Central memory CD8-positive, alpha-beta T cell (primary cell): ENCODE results near the gene RBM20.
A peak's percentile ranks its signal among the peaks of the same experiment; 100 is the strongest.

Experiments used
- ATAC-seq: fragments of 150-1000 bp; cut with Tn5 transposase; replicated peaks from 2 replicates; pipeline ENCODE4 v1.10.0; 2022; ENCODE audit warnings: mild to moderate bottlenecking, moderate FRiP score, moderate number of reproducible peaks; ENCODE audit not compliant: poor library complexity, severe bottlenecking; ENCODE audit errors: extremely low read depth
- DNase-seq, 2 donors: peaks; one replicate each; pipeline ENCODE4 v3.0.0; 2021; ENCODE audit warnings: low spot score in 2 of 2
- H3K27ac Mint-ChIP-seq: one replicate; pipeline ENCODE4 v1.8.0; 2022; ENCODE audit warnings: low read depth, mild to moderate bottlenecking, moderate library complexity, mixed read lengths
- H3K27me3 Mint-ChIP-seq: one replicate; pipeline ENCODE4 v1.8.0; 2022; ENCODE audit warnings: mixed read lengths
- H3K36me3 Mint-ChIP-seq: one replicate; pipeline ENCODE4 v1.8.0; 2022; ENCODE audit warnings: mild to moderate bottlenecking, moderate library complexity, mixed read lengths; ENCODE audit not compliant: insufficient read depth
- H3K4me1 Mint-ChIP-seq: one replicate; pipeline ENCODE4 v1.8.0; 2022; ENCODE audit warnings: mixed read lengths
- H3K4me3 Mint-ChIP-seq: one replicate; pipeline ENCODE4 v1.8.0; 2022; ENCODE audit warnings: mild to moderate bottlenecking, moderate library complexity, mixed read lengths
- H3K9me3 Mint-ChIP-seq: one replicate; pipeline ENCODE4 v1.8.0; 2022; ENCODE audit warnings: mixed read lengths

The RBM20 gene

GRCh38 chr10:110777661-110778060 is 133.5 kb downstream of the RBM20 start:
- no peak for ATAC-seq
- H3K4me1 Mint-ChIP-seq: peaks cover 13% of the 10 kb centered on the region
- no peak overlapping the region for H3K27ac Mint-ChIP-seq

GRCh38 chr10:110778211-110778610 is 134.1 kb downstream of the RBM20 start:
- ATAC-seq (no peak), DNase-seq (no peak)
- Mint-ChIP-seq H3K4me3 (no peak overlapping the region), H3K27ac (no peak overlapping the region), H3K27me3 (no peaks in the 10 kb centered on the region), H3K36me3 (no peaks in the 10 kb centered on the region), H3K4me1 (peaks cover 13% of the 10 kb centered on the region), H3K9me3 (no peaks in the 10 kb centered on the region)

More at GRCh38 chr10:110777661-110778060, 133.5 kb downstream of the RBM20 start:
- H3K9me3 Mint-ChIP-seq: no peaks in the 10 kb centered on the region
- no peak for DNase-seq
- no peak overlapping the region for H3K4me3 Mint-ChIP-seq
- H3K27me3 Mint-ChIP-seq: no peaks in the 10 kb centered on the region
- H3K36me3 Mint-ChIP-seq: no peaks in the 10 kb centered on the region

DNA sequence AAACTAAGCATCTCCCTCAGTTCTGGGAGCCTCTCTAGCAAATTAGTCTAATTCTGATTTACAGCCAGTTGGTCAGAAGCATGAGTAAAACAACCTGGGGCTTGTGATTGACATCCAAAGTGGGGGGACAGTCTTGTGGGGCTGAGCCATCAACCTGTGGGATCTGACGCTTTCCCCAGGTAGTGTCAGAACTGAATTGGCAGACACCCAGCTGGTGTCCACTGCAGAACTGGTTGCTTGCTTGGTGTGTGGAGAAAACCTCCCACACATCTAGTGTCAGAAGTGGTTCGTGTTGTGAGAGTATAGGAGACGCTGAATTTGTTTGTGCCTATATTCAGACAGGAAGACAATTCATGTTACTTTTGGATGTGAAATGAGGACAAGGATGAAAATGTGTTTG is 135.4 kb downstream of the RBM20 start:
- Mint-ChIP-seq H3K27me3 (no peaks in the 10 kb centered on the region), H3K36me3 (peaks cover 2% of the 10 kb centered on the region), H3K9me3 (no peaks in the 10 kb centered on the region), H3K4me3 (no peak overlapping the region), H3K27ac (no peak overlapping the region), H3K4me1 (peaks cover 11% of the 10 kb centered on the region)
- no peak for DNase-seq
- ATAC-seq: no peak

DNA sequence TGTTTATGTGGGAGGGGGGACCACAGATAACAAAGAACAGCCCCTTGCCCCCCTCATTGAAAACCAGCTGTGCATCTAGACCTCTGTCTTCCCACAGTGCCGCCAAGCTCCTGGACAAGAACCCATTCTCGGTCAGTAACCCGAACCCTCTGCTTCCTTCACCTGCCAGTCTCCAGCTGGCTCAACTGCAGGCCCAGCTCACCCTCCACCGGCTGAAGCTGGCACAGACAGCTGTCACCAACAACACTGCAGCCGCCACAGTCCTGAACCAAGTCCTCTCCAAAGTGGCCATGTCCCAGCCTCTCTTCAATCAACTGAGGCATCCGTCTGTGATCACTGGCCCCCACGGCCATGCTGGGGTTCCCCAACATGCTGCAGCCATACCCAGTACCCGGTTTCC is 136.6 kb downstream of the RBM20 start:
- Mint-ChIP-seq H3K27me3 (no peaks in the 10 kb centered on the region), H3K27ac (no peak overlapping the region), H3K9me3 (no peaks in the 10 kb centered on the region), H3K4me1 (peaks cover 5% of the 10 kb centered on the region), H3K4me3 (no peak overlapping the region), H3K36me3 (peaks cover 2% of the 10 kb centered on the region)
- ATAC-seq (no peak), DNase-seq (no peak)

DNA sequence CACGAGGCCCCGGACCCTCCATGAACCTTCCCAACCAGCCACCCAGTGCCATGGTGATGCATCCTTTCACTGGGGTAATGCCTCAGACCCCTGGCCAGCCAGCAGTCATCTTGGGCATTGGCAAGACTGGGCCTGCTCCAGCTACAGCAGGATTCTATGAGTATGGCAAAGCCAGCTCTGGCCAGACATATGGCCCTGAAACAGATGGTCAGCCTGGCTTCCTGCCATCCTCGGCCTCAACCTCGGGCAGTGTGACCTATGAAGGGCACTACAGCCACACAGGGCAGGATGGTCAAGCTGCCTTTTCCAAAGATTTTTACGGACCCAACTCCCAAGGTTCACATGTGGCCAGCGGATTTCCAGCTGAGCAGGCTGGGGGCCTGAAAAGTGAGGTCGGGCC is 137.0 kb downstream of the RBM20 start:
- H3K36me3 Mint-ChIP-seq: peaks cover 2% of the 10 kb centered on the region
- H3K27me3 Mint-ChIP-seq: no peaks in the 10 kb centered on the region
- no peak for DNase-seq
- no peaks in the 10 kb centered on the region for H3K9me3 Mint-ChIP-seq
- H3K4me3 Mint-ChIP-seq: no peak overlapping the region
- no peak for ATAC-seq
- no peak overlapping the region for H3K27ac Mint-ChIP-seq
- H3K4me1 Mint-ChIP-seq: peaks cover 5% of the 10 kb centered on the region

DNA sequence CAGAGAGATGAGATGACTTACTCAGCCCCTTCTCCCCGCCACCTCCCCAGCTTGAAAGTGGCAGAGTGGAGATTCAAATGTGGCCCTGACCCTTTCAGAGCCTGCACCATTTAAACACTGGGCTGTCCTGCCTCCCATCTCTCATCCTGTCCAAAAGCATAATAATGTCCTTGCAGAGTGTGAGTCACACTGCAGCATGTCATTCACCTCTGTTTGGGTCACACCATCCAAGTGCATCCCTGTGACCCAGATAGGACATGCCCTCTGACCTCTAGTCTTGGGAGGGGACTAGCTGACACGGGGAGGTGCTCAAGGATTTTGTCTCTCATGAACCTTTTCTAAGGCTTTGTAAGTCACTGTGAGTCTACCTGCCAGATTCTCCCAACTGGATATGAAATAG is 138.5 kb downstream of the RBM20 start:
- DNase-seq: no peak
- H3K4me3 Mint-ChIP-seq: no peak overlapping the region
- no peak for ATAC-seq
- no peak overlapping the region for H3K27ac Mint-ChIP-seq
- peaks cover 2% of the 10 kb centered on the region for H3K36me3 Mint-ChIP-seq
- peaks cover 5% of the 10 kb centered on the region for H3K4me1 Mint-ChIP-seq
- H3K9me3 Mint-ChIP-seq: no peaks in the 10 kb centered on the region
- H3K27me3 Mint-ChIP-seq: no peaks in the 10 kb centered on the region

DNA sequence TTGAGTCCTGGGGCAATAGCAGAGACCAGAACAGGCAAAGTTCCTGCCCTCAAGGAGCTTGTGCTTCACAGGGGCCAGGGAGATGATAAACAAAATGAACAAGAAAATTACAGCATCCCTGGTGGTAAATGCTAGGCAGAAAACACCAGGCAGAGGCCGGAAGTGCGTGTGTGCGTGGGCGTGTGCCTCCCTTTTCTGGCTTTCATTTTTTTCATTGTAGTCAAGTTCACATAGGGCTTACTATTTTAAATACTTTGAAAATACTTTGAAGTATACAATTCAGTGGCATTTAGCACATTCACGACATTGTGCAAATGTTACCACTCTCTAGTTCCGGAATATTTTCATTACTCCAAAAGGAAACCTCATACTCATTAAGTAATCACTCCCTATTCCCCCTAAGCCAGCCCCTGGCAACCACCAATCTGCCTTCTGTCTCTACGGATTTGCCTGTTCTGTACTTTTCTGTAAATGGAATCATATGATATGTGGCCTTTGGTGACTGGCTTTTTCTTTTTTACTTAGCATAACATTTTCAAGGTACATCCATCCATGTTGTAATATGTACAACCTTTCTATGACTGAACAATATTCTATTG is 139.5 kb downstream of the RBM20 start:
- H3K4me1 Mint-ChIP-seq: peaks cover 5% of the 10 kb centered on the region
- no peaks in the 10 kb centered on the region for H3K9me3 Mint-ChIP-seq
- H3K27me3 Mint-ChIP-seq: no peaks in the 10 kb centered on the region
- DNase-seq (peak; percentile 23 to 40), ATAC-seq (peak; percentile 89)
- H3K4me3 Mint-ChIP-seq: no peak overlapping the region
- no peak overlapping the region for H3K27ac Mint-ChIP-seq
- H3K36me3 Mint-ChIP-seq: peaks cover 2% of the 10 kb centered on the region

DNA sequence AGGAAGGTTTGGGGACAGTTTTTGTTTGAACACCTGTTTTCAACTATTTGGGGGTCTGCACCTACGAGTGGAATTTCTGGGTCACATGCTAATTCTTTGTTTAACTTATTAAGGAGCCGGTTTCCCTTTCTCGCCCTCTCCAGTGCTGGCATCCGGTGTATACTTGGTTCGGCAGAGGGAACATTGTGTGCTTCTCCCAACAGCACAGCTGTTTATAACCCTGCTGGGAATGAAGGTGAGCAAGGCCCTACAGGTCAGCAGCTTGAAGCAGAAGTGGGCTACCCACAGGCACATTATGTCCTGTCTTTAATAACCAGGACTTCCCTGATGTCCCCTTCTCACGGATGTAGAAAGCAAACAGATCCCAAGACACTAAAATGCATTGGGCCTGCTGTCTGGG is 140.1 kb downstream of the RBM20 start:
- Mint-ChIP-seq H3K9me3 (no peaks in the 10 kb centered on the region), H3K4me3 (no peak overlapping the region), H3K36me3 (peaks cover 2% of the 10 kb centered on the region), H3K27me3 (no peaks in the 10 kb centered on the region), H3K27ac (no peak overlapping the region), H3K4me1 (peaks cover 5% of the 10 kb centered on the region)
- DNase-seq (no peak), ATAC-seq (no peak)

GRCh38 chr10:110786172-110786571 is 142.0 kb downstream of the RBM20 start:
- no peaks in the 10 kb centered on the region for H3K27me3 Mint-ChIP-seq
- DNase-seq (no peak), ATAC-seq (no peak)
- H3K4me3 Mint-ChIP-seq: no peak overlapping the region
- H3K9me3 Mint-ChIP-seq: no peaks in the 10 kb centered on the region
- no peak overlapping the region for H3K27ac Mint-ChIP-seq
- H3K36me3 Mint-ChIP-seq: peaks cover 2% of the 10 kb centered on the region
- peaks cover 5% of the 10 kb centered on the region for H3K4me1 Mint-ChIP-seq

DNA sequence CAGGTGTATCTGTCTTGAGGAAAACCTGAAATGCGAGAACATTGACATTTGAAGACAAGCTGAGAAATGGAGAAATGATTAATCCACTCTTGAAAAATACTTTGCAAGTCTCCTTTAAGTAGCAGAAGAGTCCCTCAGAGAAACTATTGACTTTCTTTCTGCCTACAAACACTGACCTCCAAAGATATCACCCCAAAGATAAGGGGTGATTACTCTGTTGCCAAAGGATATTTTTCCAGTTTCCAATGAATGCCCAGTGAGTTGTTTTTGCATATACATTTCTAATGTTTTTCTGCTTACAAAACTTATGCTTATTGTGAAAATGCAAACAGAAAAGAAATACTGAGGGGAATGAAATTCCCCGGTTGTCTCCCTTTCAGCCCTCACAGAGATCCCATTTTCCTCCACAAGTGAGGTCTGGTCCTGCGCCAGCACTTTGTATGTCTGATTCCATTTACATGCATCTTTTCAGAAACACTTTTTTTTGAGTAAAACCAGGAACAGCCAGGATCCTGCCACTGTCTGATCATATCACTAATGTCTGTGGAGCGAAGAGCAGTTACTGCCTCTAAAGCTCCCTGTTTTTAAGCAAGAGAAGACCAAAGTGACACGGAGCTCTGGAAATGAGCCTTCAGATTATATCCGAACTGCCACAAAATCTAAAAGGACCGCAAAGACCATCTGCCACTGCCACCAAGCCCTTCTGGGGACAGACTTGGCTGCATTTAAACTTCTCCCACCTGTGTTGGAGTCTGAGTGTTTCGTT is 144.7 kb downstream of the RBM20 start:
- H3K9me3 Mint-ChIP-seq: no peaks in the 10 kb centered on the region

GRCh38 chr10:110789604-110790433 is 145.7 kb downstream of the RBM20 start:
- Mint-ChIP-seq H3K27ac (no peak overlapping the region), H3K9me3 (no peaks in the 10 kb centered on the region), H3K27me3 (no peaks in the 10 kb centered on the region), H3K4me3 (no peak overlapping the region), H3K4me1 (no peaks in the 10 kb centered on the region), H3K36me3 (no peaks in the 10 kb centered on the region)
- ATAC-seq (no peak), DNase-seq (no peak)

More for the DNA sequence above, 144.7 kb downstream of the RBM20 start:
- H3K36me3 Mint-ChIP-seq: no peaks in the 10 kb centered on the region
- no peak overlapping the region for H3K27ac Mint-ChIP-seq
- H3K4me3 Mint-ChIP-seq: no peak overlapping the region
- no peaks in the 10 kb centered on the region for H3K27me3 Mint-ChIP-seq
- DNase-seq (no peak), ATAC-seq (no peak)
- H3K4me1 Mint-ChIP-seq: peaks cover 3% of the 10 kb centered on the region

DNA sequence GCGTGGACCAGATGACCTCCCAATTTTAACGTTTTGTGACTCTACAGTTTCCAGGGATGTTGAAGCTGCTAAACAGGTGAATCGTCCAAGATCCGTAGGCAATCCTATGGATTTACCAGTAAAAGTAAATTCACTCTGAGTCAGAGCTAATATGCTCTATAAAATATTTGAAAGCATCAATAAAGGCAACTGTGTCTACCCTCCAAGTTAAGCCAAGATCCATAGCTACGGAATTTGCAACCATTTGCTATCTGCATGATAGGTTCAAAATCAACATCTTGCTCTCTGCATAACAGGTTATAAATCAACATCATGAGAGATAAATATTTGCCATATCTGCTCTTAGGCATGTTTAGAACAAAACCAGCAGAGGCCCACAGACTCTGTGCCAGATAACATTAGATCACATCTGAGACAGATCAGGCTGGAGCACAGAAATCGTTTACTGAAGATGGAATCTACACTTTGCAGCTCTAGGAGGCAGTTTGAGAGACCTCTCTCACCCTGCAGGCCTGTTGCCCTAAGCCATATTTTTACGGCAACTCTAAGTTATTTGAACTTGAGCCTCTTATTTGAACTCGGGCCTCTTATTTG is 146.9 kb downstream of the RBM20 start:
- no peaks in the 10 kb centered on the region for H3K27me3 Mint-ChIP-seq
- ATAC-seq: no peak
- no peaks in the 10 kb centered on the region for H3K9me3 Mint-ChIP-seq
- no peaks in the 10 kb centered on the region for H3K36me3 Mint-ChIP-seq
- DNase-seq: no peak
- H3K27ac Mint-ChIP-seq: no peak overlapping the region
- no peaks in the 10 kb centered on the region for H3K4me1 Mint-ChIP-seq
- no peak overlapping the region for H3K4me3 Mint-ChIP-seq
